ES-I3 (cell line): ENCODE results near the gene DOCK10.

Source experiments
- H3K36me3 ChIP-seq: 2 replicates; pipeline ENCODE4 v1.6.1; 2013; ENCODE audit warnings: mild to moderate bottlenecking, low read length, control low read depth, moderate library complexity; ENCODE audit not compliant: insufficient read depth
- H3K4me1 ChIP-seq: 2 replicates; pipeline ENCODE4 v1.6.1; 2013; ENCODE audit warnings: mild to moderate bottlenecking, control low read depth, low read length; ENCODE audit not compliant: insufficient read depth
- H3K9ac ChIP-seq: 2 replicates; pipeline ENCODE4 v1.6.1; 2013; ENCODE audit warnings: low read depth, mild to moderate bottlenecking, low read length, moderate library complexity
- H3K9me3 ChIP-seq: 2 replicates; pipeline ENCODE4 v1.6.1; 2013; ENCODE audit warnings: mild to moderate bottlenecking, low read length, moderate library complexity; ENCODE audit not compliant: control insufficient read depth, insufficient read depth

DOCK10 gene

DNA sequence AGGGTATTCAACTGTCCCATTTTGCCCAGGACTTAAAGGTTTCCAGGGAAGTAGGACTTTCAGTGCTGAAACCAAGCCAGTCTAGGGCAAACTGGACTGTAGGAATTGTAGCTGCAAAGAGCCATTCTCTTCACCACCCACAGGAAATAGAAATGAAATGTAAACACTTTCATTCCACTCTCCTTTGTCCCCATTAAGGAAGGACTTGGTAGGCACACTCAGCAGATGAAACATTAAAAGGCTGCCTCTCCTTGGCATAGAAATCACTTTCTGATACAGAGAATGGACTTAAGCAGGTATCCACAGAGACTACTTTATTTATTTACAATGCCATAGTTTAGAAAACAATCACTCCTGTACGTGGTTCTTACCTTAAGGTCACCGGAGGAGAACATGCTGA is 223.2 kb downstream of the DOCK10 start:
- no peaks in the 10 kb centered on the region for H3K36me3 ChIP-seq

DNA sequence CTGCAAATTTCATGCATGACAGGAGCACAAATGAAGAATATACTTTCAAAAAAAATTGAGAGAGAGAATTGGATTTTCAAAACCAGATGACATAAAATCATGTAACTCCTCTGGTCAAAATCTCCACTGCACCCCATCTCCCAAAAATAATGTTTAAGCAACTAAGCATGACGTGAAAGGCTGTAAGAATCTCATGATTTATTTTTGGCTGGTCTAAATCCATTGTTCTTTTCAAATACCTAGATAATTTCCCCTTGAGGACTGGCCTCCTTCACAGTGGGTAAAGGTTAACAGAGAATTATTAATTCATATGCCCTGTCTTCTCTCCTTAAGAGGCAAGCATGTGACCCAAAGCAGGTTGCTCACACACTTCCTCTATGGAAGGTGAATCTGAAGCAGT is 224.6 kb downstream of the DOCK10 start:
- Histone ChIP-seq H3K4me1 (no peaks in the 10 kb centered on the region), H3K9me3 (no peaks in the 10 kb centered on the region), H3K36me3 (no peaks in the 10 kb centered on the region), H3K9ac (no peak overlapping the region)

More for the DNA sequence above, 223.2 kb downstream of the DOCK10 start:
- no peak overlapping the region for H3K9ac ChIP-seq
- H3K4me1 ChIP-seq: no peaks in the 10 kb centered on the region
- no peaks in the 10 kb centered on the region for H3K9me3 ChIP-seq

DNA sequence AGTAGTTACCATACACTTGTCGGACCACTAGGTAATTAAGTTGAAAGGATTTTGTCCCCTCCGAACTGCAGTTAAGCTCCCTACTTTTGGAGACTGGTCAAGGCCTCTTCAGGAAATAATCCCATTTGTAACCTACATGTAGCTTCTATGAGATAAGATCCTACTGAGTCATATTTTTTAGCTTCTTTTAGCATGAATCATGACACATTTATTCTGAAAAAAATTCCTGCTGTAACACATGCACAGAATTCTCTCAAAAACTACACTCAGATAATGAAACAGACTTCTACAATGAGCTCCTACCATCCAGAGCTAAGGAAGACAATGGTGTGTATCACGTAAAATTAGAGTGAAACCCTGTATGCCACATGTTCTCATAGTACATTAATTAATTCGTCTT is 225.5 kb downstream of the DOCK10 start:
- no peaks in the 10 kb centered on the region for H3K9me3 ChIP-seq
- no peaks in the 10 kb centered on the region for H3K36me3 ChIP-seq
- no peaks in the 10 kb centered on the region for H3K4me1 ChIP-seq
- no peak overlapping the region for H3K9ac ChIP-seq

GRCh38 chr2:224813578-224813977 is 228.7 kb downstream of the DOCK10 start:
- Histone ChIP-seq H3K4me1 (no peaks in the 10 kb centered on the region), H3K36me3 (no peaks in the 10 kb centered on the region), H3K9me3 (no peaks in the 10 kb centered on the region), H3K9ac (no peak overlapping the region)

GRCh38 chr2:224807153-224807964 is 234.9 kb downstream of the DOCK10 start:
- Histone ChIP-seq H3K9me3 (no peaks in the 10 kb centered on the region), H3K9ac (no peak overlapping the region), H3K36me3 (no peaks in the 10 kb centered on the region), H3K4me1 (peaks cover 5% of the 10 kb centered on the region; the same call in 1 of the 2 replicates)

DNA sequence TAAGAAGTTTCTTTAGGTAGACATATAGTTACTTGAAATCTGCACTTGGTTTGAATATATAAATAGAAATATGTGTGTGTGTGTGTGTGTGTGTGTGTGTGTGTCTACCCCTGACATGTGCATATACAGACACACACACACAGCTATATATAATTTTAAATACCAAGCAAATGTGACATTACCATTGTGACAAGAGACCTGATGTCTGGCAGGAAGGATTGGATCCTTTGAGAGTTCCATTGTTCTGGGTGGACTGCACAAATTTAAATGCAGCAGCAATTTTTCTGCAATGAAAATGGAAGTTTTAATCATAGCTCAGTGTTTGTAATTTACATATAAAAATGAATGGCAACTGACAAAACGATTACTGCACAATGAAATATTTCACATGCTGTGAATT is 238.3 kb downstream of the DOCK10 start:
- no peak overlapping the region for H3K9ac ChIP-seq
- H3K4me1 ChIP-seq: peaks cover 5% of the 10 kb centered on the region; the same call in 1 of the 2 replicates
- no peaks in the 10 kb centered on the region for H3K9me3 ChIP-seq
- H3K36me3 ChIP-seq: no peaks in the 10 kb centered on the region

- H3K36me3 ChIP-seq: no peaks in the 10 kb centered on the region
- H3K9ac ChIP-seq: no peak overlapping the region
- H3K4me1 ChIP-seq: peaks cover 5% of the 10 kb centered on the region; the same call in 1 of the 2 replicates
- H3K9me3 ChIP-seq: no peaks in the 10 kb centered on the region
Observed at GRCh38 chr2:224802407-224802806, 239.9 kb downstream of the DOCK10 start.

- Histone ChIP-seq H3K36me3 (no peaks in the 10 kb centered on the region), H3K9ac (no peak overlapping the region), H3K4me1 (peaks cover 5% of the 10 kb centered on the region; the same call in 1 of the 2 replicates), H3K9me3 (no peaks in the 10 kb centered on the region)
Observed at GRCh38 chr2:224801360-224801759, 240.9 kb downstream of the DOCK10 start.

DNA sequence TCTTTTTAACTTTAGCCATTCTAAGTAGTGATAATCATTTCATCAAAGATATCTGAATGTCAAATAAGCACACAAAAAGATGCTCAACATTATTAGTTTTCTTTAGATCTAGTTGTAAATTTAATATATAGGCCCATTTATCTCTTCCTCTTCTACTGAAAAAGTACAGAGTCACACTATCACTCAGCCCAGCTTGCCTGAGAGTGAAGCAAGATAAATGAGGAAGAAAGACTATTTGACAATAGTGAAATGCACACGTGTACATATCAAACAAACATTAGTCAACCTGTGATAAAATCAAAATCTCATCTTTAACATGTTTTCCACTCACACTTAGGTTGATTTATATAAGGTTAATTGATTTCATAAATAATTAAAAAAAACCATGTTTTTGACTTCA is 242.6 kb downstream of the DOCK10 start:
- H3K9ac ChIP-seq: no peak overlapping the region
- peaks cover 5% of the 10 kb centered on the region; the same call in 1 of the 2 replicates for H3K4me1 ChIP-seq
- no peaks in the 10 kb centered on the region for H3K36me3 ChIP-seq
- H3K9me3 ChIP-seq: no peaks in the 10 kb centered on the region

DNA sequence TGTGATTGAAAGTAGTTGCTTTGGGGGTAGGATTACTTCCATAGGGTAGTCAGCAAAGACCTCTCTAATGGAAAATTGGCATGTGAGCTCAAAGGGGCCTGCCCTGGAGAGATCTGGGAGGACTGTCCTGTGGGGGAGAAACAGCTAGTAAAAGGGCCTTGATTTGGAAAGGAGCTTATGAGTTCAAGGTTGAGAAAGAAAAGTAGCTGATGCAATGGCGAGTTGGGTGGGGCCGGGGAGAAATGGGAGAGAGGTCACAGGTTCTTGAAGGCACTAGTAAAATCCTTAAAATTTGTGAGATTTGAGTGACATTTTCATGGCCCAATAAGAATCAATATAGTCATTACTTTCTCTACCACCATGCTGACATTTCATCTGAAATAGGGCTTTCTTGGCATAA is 244.1 kb downstream of the DOCK10 start:
- peaks cover 5% of the 10 kb centered on the region; the same call in 1 of the 2 replicates for H3K4me1 ChIP-seq
- H3K9me3 ChIP-seq: no peaks in the 10 kb centered on the region
- H3K9ac ChIP-seq: no peak overlapping the region
- no peaks in the 10 kb centered on the region for H3K36me3 ChIP-seq

- H3K4me1 ChIP-seq: no peaks in the 10 kb centered on the region
- H3K9me3 ChIP-seq: no peaks in the 10 kb centered on the region
- no peaks in the 10 kb centered on the region for H3K36me3 ChIP-seq
- no peak overlapping the region for H3K9ac ChIP-seq
Observed at GRCh38 chr2:224796695-224797305, 245.5 kb downstream of the DOCK10 start.

GRCh38 chr2:224793946-224794345 is 248.3 kb downstream of the DOCK10 start:
- Histone ChIP-seq H3K4me1 (no peaks in the 10 kb centered on the region), H3K9ac (no peak overlapping the region), H3K9me3 (no peaks in the 10 kb centered on the region), H3K36me3 (no peaks in the 10 kb centered on the region)

DNA sequence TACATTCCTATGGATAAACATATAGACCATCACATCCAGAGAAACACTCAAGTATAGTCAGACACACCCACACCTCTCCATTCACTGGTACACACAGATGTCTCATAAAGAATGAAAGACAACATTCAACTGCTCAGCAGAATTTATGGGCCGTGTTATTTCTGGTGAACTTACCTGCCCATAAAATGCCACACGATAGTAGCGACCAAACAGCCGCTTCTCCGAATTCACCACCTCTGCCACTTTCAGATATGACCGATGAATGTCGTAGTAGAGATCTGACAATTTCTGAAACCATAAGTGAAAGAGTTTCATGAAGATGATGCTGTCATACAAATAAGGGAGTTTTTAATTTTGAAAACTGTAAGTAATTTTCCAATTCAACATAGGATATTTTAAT is 255.4 kb downstream of the DOCK10 start:
- Histone ChIP-seq H3K9me3 (no peaks in the 10 kb centered on the region), H3K4me1 (no peaks in the 10 kb centered on the region), H3K36me3 (no peaks in the 10 kb centered on the region), H3K9ac (no peak overlapping the region)

GRCh38 chr2:224781400-224781799 is 260.9 kb downstream of the DOCK10 start:
- Histone ChIP-seq H3K9me3 (no peaks in the 10 kb centered on the region), H3K9ac (no peak overlapping the region), H3K36me3 (no peaks in the 10 kb centered on the region), H3K4me1 (no peaks in the 10 kb centered on the region; the same call in 1 of the 2 replicates)

DNA sequence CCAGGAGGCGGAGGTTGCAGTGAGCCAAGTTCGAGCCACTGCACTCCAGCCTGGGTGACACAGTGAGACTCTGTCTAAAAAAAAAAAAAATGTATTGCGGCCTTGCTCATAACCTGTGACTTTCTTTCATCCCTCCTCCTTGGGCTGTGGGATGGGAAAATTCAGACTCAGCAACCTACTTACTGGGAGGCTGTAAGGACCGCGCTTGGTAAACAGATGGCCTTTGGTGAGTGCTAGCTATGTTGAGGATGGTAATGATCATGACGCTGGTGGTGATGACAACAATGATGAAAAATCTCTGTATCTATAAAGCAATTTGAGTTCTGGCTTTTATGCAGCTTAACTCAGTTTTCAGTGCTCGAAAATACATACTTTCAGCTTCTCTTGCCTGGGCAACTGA is 261.4 kb downstream of the DOCK10 start:
- Histone ChIP-seq H3K36me3 (no peaks in the 10 kb centered on the region), H3K4me1 (no peaks in the 10 kb centered on the region; the same call in 1 of the 2 replicates), H3K9ac (no peak overlapping the region), H3K9me3 (no peaks in the 10 kb centered on the region)
